GM18502 (cell line): ENCODE results near the gene DESI1.
A peak's percentile ranks its signal among the peaks of the same experiment; 100 is the strongest.
"Not testable (repeated sequence)": the region's sequence is repeated elsewhere in the genome, so short reads cannot be mapped to it uniquely, and the experiment has no call there.

Experiments used
- ATAC-seq: cut with Tn5 transposase; IDR thresholded peaks from one replicate; pipeline ENCODE4 v1.9.1; 2021; ENCODE audit warnings: mild to moderate bottlenecking; ENCODE audit not compliant: unreplicated experiment, poor library complexity

DESI1 gene

GRCh38 chr22:41637623-41638022, 16.8 kb upstream of the DESI1 start:
- not testable (repeated sequence) for ATAC-seq

- ATAC-seq = no peak
Observed at GRCh38 chr22:41636467-41636866, 15.6 kb upstream of the DESI1 start.

DNA sequence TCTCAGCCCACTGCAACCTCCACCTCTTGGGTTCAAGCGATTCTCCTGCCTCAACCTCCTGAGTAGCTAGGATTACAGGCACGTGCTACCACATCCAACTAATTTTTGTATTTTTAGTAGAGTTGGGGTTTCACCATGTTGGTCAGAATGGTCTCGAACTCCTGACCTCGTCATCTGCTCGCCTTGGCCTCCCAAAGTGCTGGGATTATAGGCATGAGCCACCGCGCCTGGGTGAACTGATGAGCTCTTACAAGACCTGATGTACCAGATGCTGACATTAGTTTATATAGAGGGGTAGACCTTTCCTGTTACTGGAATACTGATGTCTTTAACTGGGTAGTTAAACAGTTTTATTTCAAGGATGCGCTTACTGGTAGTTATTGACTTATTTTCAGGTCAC, 13.8 kb upstream of the DESI1 start:
- ATAC-seq = not testable (repeated sequence)

GRCh38 chr22:41631615-41632014, 10.8 kb upstream of the DESI1 start:
- ATAC-seq = not testable (repeated sequence)

DNA sequence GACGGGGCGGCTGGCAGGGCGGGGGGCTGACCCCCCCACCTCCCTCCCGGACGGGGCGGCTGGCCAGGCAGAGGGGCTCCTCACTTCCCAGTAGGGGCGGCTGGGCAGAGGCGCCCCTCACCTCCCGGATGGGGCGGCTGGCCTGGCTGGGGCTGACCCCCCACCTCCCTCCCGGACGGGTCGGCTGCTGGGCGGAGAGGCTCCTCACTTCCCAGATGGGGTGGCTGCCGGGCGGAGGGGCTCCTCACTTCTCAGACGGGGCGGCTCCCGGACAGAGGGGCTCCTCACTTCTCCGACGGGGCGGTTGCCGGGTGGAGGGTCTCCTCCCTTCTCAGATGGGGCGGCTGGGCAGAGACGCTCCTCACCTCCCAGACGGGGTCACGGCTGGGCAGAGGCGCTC, 10.3 kb upstream of the DESI1 start:
- not testable (repeated sequence) for ATAC-seq

GRCh38 chr22:41625577-41625976, 4.7 kb upstream of the DESI1 start:
- no peak for ATAC-seq

- ATAC-seq = no peak
Observed at GRCh38 chr22:41621911-41622179, 1.0 kb upstream of the DESI1 start.

DNA sequence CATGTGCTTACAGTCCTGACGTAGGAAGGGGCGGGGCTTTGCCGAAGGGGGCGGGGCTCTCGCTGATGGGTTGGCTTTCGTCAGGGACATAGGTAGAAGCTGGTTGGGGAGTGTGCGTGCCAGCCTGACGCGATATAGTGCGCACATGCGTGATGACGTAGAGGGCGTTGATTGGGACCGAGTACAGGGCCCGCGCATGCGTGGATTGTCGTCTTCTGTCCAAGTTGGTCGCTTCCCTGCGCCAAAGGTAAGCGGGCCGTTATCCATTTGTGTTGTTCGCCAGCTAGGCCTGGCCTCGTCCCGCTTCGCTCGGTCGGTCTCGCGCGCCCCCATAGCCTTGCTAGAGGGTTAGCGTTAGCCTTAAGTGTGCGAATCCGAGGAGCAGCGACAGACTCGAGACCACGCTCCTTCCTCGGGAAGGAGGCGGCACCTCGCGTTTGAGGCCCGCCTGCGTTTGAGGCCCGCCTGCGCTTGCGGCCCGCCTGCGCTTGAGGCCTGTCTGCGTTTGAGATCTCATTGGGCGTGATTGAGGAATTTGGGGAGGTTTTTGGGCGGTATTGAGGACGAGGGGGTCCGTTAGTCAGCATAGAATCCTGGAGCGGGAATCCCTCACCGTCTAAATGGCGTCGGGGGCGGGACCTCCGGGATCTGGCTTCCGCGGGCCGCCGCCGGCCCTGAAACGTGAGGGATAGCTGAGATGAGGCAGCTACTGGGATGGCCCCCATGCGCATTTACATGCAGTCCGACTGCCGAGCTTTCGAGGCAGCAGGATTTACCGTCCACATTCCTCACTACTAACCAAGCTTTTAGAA, 462 bp upstream of the DESI1 start, which contains the start of gene XRCC6:
XRCC6 (plus strand) TSS at position 197 of the 812 bp plus-strand sequence. CDS start 710 bp downstream, outside the sequence.
- ATAC-seq = peak; percentile 79

DNA sequence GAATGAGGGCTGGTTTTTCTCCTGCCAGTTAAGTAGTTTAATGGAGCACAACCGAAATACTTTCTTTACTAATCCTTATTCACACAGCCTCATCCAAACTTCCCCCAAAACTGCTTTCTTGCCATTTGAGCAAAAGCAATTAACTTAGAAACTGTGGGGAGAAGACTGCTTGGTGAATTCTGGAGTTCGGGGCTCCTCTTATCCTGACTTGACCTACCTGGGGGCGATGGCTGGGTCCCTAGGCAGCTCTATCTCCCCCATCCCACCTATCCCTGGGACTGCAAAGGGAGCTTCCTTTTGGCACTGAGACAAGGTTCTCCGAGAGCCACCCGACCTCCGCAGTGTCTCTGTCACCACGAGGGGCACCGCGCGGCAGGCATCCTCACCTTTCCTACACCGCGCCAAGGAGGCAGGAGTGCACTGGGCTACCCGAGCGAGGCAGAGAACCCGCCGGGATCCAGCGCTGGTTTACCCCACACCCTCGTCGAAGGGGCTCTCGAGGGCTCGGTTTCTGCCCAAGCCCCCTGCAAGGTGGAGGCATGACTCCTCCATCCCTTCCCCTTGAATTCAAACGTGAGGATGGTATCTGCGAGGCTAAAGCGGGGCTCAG, 759 bp downstream of the DESI1 start:
- peak; percentile 26 for ATAC-seq

DNA sequence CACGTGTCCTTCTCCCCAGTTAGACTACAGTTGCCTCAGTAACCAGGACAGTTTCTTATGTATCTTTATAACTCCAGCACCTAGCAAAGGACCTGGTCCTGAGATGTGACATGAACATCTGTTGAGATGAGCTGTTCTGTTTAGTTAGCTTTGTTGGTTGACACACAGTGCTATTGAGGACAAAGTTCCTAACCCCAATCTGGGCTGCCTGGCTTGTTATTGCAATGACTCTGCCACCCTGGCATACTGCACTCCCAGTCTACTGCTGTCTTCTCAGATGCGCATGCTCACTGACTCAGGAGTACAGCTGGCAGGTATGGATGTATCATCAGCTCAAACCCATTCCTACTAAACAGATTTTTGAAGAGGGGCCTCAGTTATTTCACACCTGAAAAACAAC, 7.4 kb downstream of the DESI1 start:
- ATAC-seq = no peak

DNA sequence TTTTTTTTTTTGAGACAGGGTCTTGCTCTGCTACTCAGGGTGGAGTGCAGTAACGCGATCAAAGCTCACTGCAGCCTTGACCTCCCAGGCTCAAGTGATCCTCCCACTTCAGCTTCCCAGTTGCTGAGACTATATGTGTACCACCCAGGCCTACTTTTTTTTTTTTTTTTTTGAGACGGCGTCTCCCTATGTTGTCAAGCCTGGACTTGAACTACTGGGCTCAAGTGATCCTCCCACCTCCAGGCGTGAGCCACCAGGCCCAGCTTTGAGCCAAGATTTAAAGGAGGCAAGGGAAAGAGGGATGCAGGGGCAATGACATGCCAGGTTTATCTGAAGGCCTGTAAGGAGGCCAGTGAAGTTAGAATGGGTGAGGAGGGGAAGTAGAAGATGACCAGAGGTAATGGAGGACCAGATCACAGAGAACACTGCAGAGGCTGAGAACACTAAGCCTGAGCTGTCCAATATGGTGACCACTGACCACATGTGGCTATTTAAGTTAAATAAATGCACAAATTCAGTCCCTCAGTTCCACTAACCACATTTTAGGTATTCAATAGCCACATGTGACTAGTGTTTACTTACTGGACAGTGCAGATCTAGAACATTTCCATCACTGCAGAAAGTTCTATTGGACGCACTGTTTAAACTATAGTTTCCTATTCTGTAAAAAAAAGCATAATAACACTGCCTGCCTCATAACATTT, 8.1 kb downstream of the DESI1 start:
- no peak for ATAC-seq

DNA sequence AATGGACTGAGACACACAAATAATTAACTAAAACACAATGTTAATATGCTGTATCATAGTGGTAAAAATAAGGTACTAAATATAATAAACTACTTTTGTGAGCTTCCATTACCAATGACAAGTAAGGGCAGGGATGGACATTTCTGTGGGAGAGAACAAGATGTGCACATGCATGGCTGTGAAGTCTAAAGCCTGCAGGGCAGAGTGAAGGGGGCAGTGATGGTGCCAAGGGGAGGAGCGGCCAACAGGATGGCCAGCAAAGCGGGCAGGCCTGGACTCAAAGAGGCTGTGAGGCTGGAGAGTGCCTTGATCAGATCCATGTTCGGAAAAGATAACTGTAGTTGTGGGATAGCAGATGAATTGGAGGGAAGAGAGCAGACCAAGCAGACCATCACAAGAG, 12.5 kb downstream of the DESI1 start:
- ATAC-seq = no peak

- ATAC-seq = peak; percentile 81
Observed at GRCh38 chr22:41603873-41604332, 16.9 kb downstream of the DESI1 start.

GRCh38 chr22:41600976-41601375, 19.9 kb downstream of the DESI1 start:
- ATAC-seq = no peak

DNA sequence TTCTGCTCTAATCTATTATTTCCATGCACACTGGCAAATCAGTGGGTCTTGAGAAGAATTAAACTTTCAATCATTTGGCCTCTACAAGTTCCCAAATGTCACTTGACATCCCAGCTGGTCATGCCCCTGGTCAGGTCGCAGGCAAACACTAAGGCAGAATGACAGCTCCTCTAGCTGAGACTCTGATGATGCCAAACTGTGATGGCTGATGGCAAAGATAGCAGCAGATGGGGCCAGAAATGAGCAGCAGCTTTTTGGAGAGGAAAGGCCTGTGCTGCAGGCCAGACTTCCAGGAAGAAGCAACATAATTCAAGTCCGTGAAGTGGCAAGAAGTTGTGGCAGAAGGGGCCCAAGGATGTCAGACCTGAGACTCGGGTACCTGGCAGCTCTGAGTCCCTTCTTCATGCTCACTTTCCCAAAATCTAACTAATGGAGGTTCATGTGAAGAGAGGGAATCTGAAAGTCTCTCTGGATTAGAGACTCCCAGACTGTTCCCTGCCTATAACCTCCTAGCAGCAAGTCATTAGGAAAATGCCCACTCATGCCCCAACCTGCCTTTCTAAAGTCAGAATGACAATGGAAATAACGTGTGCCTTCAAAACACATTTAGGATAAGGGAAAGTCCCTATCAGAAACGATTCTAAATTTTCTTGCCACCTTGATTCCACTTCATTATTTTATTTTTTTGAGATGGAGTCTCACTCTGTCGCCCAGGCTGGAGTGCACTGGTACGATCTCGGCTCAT, 21.8 kb downstream of the DESI1 start:
- no peak for ATAC-seq

- no peak for ATAC-seq
Observed at GRCh38 chr22:41598081-41598480, 22.8 kb downstream of the DESI1 start.

DNA sequence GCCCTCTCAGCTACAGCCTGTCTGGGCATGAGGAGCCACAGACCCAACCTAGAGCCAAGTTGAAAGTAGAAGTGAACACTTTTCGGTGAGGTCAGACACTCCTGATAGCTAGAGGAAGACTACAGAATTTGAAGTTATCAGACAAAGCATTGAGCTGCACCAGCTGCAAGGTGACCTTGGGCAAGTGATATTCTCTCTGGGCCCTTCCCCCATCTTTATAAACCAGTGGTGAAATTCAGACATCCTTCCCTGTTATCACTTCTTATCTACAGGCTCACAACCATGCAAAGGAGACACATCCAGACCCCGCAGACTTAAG, 23.2 kb downstream of the DESI1 start:
- ATAC-seq = no peak

- no peak for ATAC-seq
Observed at GRCh38 chr22:41596776-41597634, 23.8 kb downstream of the DESI1 start.

DNA sequence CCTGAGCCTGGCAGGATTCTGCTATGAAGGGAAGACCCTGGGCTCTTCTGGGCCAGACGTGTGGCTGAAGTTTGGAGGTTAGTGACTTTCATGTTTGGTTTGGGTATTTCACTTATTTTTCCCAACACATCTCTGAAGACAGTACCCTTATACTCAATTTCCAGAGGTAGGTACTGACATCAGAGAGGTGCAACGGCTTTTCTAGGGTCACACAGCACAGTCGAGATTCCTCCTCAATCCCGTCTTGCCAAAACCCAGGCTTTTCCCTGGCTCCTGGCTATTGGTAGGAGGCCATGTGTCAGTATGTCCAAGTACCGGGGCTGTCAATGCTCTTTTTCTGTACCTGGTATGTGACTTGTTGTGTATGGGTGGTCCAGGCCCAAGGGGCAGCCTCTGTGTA, 25.1 kb downstream of the DESI1 start:
- no peak for ATAC-seq
